ENCODE results near the gene LPCAT3. TPM values are rescaled to one million over a fixed set of nuclear protein-coding genes. Genes with fewer than 3 reads are reported as not detected.
A peak's percentile ranks its signal among the peaks of the same experiment; 100 is the strongest.
"Not testable (repeated sequence)": the region's sequence is repeated elsewhere in the genome, so short reads cannot be mapped to it uniquely, and the experiment has no call there.

LPCAT3 gene
- total RNA-seq, 1 experiment from 2014 or later = 15.5 TPM

DNA sequence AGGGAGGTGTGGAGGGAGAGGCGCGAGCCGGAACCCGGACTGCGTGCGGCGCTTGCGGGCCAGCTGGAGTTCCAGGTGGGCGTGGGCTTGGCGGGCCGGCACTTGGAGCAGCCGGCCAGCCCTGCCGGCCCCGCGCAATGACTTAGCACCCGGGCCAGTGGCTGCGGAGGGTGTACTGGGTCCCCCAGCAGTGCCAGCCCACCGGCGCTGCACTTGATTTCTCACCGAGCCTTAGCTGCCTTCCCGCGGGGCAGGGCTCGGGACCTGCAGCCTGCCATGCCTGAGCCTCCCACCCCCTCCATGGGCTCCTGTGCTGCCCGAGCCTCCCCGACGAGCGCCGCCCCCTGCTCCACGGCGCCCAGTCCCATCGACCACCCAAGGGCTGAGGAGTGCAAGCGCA is 19.1 kb upstream of the LPCAT3 start:
- DNase-seq (ENCODE audit: low read depth) = not testable (repeated sequence)

DNA sequence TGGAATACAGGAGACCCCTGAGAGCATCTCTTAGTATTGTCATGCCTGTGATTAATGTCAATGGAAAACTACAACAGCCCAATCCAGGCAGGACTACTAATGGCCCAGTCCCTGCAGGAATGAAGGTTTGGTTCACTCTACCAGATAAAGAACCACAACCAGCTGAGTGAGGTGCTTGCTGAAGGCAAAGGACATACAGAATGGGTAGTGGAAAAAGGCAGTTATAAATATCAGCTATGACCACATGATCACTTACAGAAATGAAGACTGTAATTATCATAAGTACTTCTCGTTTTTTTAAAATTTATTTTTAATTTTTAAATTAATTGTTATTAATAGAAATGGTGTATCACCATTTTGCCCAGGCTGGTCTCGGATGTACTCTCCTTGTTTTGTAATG is 17.2 kb upstream of the LPCAT3 start:
- no peak for DNase-seq (ENCODE audit: low read depth)

DNA sequence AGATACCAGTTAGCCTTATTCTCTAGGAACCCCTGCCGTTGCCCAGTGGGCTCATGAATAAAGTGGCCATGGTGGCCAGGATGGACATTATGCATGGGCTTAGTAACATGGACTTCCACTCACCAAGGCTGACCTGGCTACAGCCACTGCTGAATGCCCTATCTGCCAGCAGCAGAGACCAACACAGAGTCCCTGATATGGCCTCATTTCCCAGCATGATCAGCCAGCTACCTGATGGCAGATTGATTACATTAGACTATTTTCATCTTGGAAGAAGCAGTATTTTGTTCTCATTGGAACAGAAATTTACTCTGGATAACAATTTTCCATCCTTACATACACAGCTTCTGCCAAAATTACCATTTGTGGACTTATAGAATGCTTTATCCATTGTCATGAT is 16.2 kb upstream of the LPCAT3 start:
- no peak for DNase-seq (ENCODE audit: low read depth)

DNA sequence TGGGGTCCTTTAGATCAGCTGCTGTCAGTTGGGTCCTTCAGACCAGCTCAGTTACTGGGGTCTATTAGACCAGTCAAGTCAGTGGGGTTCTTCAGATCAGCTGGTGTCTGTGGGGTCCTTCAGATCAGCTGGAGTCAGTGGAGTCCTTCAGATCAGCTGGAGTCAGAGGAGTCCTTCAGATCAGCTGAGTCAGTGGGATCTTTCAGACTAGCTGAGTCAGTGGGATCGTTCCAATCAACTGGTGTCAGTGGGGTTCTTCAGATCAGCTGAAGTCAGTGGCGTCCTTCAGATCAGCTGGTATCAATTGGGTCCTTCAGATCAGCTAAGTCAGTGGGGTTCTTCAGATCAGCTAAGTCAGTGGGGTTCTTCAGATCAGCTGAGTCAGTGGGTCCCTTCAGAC is 14.7 kb upstream of the LPCAT3 start:
- DNase-seq (ENCODE audit: low read depth) = no peak

DNA sequence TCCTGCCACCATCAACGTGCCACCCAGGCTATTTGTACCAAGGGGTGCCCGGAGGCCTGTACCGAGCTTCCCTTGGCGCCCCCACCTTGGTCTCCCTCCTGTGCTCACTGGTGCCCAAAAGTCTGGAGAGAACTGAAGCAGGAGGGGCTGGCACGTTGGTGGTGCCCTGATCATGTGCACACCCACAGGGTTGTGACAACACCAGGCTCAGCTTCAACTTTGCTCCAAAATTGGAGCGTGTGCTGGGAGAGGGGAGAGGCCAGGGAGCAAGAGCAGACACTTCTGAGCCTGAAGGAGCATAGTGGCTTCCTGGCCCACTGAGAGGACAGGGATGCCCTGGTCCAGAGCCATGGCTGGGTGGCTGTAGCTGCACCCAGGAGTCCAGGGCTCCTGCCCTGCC is 13.0 kb upstream of the LPCAT3 start:
- no peak for DNase-seq (ENCODE audit: low read depth)

DNA sequence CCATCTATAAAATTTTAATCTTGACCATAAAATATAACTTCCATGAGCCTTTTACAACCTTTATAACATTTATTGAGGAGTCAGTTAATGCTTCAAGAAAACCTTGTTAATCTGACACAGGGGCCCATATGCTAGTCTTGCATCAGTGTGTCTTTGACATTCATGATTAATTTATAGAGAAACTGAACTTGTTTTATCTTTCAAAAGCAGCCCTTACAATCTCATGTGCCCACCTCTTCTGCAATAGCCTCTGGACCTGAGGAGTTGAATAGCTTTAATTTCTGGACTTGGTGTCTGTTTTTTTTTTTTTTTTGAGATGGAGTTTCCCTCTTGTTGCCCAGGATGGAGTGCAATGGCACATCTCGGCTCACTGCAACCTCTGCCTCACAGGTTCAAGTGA is 8.6 kb upstream of the LPCAT3 start:
- no peak for DNase-seq (ENCODE audit: low read depth)

DNA sequence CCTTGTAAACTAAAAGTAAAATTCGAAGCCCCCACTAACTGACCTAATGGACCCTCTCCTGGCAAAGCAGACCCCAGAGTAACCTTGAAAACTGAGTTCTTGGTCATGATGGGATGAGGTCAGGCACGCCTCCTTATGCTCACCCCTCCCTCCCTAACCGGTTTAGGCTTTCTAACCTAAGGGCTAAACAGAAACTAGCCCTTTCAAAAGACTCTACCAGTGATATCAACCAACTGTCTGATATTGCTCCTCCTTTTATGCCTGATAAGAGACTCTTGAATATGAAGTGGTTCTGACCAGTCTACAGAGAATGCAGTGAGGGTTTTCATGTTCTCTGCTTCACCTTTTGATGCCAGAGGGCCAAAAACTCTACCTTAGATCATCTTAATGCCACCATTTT is 4.8 kb upstream of the LPCAT3 start:
- DNase-seq (ENCODE audit: low read depth) = no peak

DNA sequence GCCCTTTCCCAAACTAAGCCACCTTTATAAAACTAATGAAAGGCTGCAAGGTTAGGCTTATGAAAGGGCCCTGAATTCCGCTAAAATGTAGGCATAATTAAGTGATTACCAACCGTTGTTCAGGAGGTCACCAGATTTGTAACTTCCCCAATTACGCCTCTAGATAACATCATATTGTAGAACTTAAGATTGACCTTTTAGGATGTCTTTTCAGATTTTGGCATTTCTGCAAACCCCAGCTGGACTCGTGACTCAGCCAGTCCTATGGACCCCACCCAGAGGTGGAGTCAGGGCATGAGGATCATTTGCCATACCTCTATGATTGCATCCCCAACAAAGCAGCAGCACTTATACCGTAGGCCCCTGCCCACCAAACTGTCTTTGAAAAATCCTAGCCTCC is 3.7 kb upstream of the LPCAT3 start:
- DNase-seq (ENCODE audit: low read depth) = no peak

DNA sequence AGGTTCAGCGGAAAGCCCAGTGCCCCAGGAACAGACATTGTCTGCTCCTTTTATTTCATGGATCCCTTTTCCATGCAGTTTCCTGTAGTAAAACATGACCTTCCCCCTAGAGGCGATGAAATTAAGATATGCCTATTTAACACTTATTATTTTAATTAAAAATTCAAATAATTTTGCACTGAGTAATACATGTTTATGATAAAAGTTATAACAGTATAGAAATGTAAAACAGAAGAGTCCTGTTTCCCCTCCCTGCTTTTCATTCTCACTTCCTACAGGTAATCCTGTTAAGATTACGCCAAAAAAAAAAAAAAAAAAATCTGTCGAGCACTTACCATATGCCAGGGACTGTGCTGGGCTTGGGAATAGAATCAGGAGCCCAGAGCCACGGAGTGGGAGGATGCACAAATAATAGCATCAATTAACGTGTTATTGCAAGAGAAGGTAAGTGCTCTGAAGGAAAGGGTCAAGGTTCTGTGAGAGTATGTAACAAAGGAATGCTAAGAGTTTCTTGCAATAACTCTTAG is 830 bp upstream of the LPCAT3 start:
- DNase-seq (ENCODE audit: low read depth) = no peak

DNA sequence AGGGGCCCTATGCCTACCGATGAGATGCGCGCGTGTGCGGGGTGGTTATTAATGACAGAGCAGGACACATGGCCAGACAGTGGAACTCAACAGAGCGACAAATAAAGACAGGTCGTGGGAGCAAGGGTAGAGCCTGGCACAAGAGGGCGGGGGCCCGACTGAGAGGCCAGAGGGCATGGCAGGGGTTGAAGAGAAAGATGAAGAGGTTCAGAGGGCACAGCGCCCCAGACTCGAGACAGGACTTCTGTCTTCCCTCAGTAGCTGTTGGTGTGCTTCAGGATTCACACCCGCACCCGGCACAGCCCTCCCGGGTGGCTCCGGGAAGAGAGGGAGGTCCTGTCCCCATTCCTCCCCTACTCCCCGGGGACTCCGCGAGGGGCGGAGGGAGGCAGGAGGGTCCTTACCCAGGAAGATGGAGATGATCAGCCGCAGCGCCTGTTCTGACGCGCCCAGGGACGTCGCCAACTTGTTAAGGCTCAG is 366 bp downstream of the LPCAT3 start:
- DNase-seq (ENCODE audit: low read depth) = peak; percentile 33

DNA sequence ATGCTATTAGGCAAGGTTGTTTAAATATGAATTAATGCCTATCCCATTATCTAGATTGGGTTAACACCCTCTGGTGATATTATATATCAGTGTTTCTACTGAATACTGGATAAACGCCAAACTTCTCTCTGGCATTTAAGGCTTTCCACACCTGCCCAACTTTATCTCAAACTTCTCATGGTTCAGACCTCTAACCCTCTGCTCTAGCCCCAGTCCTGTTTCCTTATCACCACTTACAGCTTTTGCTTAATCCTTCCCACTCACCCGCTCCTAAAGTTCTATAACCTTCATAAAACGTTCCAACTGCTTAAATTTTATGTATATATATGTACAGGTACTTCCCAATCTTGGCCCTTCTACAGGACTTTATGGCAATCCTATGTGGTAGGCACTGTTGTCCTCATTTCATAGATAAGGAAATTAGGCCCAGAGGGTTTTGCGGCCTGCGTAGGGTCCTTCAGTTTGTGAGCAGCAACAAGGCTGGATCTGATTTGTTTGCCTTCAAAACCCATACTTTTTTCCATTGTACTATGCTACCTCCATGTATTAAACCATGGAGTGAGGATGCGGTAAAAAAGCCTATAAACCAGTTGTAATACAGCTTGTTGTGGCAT is 1.2 kb downstream of the LPCAT3 start:
- DNase-seq (ENCODE audit: low read depth) = no peak

DNA sequence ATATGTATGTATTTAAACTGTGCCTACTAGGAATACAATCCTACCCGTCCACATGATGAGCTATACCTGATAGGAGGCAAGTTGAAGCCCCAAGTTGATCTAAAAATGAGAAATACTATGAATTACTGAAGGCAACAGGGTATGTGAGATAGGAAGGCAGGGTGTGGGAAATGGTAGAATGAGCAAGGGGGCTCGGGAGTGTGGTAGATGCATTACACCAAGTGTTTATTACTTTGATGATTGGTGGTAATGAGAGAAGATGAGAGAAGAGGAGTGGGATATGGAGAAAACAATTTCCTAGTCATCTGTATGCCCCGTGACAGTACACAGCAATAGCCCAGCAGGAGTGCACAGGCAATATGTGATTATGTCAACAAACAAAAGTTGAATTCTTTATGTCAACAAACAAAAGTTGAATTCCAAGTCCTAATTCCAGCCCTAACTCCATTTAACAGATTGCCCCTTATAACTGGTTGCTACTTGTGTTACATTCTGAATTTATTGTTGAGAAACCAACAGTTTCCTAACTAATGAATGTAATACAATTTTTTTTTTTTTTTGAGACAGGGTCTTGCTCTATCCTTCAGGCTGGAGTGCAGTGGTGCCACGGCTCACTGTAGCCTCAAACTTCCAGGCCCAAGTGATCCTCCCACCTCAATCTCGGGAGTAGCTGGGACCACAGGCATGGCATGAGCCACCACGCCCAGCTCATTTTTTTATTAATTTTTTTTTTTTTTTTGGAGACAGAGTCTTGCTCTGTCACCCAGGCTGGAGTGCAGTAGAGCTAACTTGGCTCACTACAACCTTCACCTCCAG is 2.5 kb downstream of the LPCAT3 start:
- no peak for DNase-seq (ENCODE audit: low read depth)

DNA sequence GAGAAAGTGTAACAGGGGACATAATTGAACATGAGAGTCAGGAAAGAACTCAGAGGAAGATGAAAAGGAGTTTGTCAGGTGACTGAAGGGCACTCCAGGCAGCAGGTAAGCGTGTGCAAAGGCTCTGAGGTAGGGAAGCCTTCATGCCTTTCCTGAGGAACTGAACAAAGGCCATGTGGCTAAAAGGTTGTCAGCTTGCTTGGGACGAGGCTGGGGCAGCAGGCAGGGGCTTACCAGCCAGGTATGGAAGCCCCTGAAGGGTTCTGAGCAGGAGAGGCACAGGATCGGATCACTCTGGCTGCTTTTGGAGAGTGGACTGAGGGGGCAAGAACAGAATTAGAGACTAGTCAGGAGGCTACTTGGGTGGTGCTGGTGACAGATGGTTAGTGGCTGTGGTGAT is 5.2 kb downstream of the LPCAT3 start:
- DNase-seq (ENCODE audit: low read depth) = no peak

DNA sequence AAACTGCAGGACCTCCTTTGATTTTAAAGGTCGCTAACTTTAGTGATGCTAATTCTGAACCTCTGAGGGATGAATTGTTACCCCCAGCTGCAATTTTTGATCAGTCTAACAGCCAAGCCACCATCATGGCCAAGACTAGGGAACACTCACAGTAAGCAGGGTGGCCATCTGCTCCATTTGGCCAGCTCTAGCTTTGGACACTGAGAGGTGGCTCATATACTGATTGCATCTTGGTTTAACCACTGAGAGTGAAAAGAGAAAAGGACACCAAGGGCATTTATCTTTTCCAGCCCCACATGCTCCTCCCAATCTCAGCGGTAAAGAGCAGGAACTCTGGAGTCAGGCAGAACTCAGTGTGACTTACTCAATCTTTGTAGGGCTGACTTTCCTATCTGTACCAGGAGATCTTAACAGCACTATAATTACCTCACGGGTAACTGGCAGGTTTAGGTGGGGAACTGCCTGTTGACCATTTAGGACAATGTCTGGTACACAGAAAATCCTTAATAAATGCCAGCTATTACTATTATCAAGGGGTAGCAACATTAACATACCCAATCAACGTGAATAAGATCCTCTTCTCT is 6.2 kb downstream of the LPCAT3 start:
- DNase-seq (ENCODE audit: low read depth) = no peak

DNA sequence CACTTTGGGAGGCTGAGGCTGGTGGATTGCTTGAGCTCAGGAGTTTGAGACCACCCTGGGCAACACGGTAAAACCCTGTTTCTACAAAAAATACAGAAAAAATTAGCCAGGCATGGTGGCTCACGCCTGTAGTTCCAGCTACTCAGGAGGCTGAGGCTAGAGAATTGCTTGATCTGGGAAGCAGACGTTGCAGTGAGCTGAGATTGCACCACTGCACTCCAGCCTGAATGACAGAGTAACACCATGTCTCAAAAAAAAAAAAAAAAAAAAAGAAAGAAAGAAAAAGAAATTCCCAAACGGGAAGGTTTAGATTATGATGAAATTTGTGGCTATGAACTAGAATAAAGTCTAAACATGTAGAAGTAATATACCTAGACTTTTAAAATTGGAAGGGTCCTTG is 6.9 kb downstream of the LPCAT3 start:
- not testable (repeated sequence) for DNase-seq (ENCODE audit: low read depth)

DNA sequence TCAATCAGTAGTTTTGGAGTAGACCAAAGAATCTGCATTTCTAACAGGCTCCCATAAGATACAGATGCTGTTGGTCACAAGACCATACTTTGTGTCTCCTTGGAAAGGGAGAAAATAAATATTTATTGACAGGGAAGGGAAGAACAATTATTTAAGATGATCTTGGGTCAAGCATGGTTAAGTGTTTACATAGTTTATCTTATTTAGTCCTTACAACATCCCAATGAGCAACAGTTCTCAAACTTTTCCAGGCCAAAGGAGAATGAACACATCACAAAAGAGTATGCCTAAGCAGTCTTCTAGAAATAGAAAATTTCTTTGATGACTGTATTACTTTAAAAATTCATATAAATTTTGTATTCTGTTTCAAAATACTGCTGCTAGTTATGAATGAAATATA is 8.8 kb downstream of the LPCAT3 start:
- no peak for DNase-seq (ENCODE audit: low read depth)

DNA sequence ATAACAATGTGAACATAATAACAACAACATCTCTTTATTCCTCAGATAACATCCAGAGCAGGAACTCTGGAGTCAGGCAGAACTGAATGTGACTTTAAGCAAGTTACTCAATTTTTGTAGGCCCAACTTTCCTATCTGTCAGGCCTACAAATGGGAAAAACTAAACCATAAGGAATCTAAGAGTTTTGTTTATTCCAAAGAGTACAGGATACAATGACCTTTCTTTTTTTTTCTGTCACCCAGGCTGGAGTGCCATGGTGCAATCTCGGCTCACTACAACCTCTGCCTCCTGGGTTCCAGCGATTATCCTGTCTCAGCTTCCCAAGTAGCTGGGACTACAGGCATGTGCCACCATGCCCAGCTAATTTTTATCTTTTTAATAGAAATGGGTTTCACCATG is 9.4 kb downstream of the LPCAT3 start:
- no peak for DNase-seq (ENCODE audit: low read depth)

DNA sequence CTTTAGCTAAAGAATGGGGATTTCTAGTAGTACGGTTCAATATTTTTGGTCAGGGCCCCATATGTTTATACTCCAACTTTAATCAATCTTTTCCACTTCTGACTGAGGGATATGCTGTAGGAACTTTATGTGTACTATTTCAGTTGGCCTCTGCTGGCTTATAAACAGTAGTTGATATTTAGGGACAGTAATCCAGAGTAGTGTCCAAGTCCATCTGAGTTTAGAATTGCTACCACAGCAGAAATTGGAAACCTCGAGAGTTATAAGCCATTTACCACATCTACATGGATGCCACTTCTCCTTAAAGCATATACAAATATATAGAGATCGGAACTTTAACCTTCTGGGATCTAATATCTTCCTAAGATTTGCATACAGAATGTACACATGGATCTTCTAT is 11.6 kb downstream of the LPCAT3 start:
- no peak for DNase-seq (ENCODE audit: low read depth)

DNA sequence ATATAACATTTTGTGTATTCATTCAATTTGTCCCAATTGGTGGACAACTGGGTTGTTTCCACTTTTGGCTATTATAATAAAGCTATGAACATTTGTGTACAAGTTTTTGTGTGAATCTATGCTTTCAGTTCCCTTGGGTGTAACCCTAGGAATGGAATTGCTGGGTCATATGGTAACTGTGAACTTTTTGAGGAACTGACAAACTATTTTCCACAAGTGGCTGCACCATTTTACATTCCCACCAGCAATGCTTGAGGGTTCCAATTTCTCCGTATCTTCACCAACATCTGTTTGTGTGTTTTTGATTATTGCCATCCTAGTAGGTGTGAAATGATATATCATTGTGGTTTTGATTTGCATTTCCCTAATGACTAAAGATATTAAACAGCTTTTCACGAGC is 13.0 kb downstream of the LPCAT3 start:
- no peak for DNase-seq (ENCODE audit: low read depth)

DNA sequence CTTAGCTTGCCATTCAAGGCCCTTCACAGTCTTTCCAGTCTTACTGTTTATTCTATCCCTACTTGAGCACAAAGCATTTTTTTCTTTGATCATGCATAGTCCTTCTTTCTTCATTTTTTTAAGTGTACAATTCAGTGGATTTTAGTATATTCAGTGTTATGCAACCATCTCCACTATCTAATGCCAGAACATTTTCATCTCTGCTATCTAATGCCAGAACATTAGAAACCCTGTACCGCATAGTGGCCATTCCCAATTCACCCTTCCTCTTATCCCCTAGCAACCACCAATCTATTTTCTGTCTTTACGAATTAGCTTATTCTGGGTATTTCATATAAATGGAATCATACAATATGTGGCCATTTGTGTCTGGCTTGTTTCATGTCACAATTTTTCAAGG is 13.4 kb downstream of the LPCAT3 start:
- no peak for DNase-seq (ENCODE audit: low read depth)

DNA sequence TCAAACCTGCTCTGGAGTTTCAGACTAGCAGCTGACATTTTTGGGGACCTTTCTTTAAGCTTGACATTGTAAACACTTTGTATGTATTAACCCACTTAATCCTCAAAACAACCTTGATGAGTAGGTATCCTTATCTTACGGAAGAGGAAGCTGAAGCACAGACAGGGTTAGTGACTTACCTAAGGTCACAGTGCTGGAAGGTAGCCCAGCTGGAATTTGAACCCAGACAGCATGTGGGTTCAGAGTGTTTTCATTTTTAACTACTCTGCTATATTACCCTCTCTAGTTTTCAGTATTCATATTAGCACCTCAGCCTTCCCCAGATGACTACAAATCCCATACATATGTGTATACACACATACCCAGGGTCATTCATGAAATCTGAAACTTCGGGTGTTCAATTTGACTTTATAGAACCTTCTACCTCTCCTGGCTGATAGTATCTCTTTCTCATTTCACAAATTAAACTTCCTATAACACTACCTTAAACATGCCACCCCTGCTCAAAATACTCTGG is 13.9 kb downstream of the LPCAT3 start:
- DNase-seq (ENCODE audit: low read depth) = no peak

DNA sequence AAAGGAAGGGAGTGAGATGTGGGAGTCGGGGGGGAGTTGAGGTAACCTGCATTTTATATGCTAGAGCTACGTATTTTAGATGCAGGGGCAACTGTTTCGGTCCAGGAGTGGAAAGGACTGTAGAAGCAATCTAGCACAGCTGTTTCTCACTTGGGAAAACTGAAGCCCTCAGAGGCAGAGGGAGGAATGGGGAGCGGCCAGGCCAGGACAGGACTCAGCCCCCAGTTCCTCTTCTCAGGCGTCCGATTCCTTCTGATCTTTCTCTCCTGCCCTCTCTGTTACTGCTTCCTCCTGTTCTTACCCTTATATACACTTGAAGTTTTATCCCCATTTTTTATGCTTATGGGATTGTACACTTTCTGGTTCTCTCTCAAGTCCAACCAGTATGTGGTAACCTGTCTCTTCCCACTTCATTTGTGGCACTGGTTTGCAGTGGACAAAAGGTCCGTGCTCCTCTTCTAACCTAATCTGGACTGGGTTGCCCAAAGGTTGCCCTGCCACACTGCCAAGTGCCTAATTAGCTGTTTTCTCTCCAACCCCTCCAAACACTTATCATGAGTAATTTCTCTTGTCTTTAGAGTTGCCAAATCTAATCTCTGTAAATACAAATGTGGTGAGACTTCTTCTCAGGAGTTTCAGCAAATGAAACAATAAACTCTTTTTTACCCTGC is 16.2 kb downstream of the LPCAT3 start:
- no peak for DNase-seq (ENCODE audit: low read depth)
